ENCODE data around the gene N4BP2.

Gene N4BP2

DNA sequence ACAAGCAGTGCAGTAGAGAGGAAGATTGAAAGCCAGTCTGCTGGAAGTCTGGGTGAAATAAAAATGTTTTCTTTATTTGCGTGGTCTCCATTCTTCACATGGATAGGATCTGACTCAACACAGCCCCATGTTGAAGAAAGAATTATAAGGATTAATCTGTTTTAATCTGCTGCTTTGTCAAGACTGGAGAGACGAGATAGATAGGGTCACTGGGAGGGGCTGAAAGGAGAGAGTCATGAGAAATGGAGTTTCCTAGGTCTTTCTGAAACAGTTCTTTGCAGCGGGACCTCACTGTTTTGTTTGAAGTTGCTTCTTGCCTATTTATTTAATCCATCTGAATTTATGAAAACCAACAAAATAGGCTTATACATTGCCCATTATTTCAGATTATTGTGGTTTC lies 107.8 kb downstream of the N4BP2 start:
- Histone ChIP-seq H3K4me3 (ENCODE audit: low read length) (no peak overlapping the region), H3K27me3 (ENCODE audit: insufficient read depth, low read length) (no peaks in the 10 kb centered on the region), H3K9me3 (ENCODE audit: insufficient read depth, low read depth, low read length) (no peaks in the 10 kb centered on the region; the same call in 1 of the 2 replicates), H3K27ac (ENCODE audit: low read length) (no peak overlapping the region), H3K9ac (ENCODE audit: low read depth, low read length) (no peak overlapping the region), H3K36me3 (ENCODE audit: insufficient read depth, low read depth, low read length) (no peaks in the 10 kb centered on the region), H3K4me1 (ENCODE audit: insufficient read depth, low read length) (peaks cover 6% of the 10 kb centered on the region; the same call in 1 of the 2 replicates)

GRCh38 chr4:40165916-40166315 lies 109.3 kb downstream of the N4BP2 start:
- H3K27me3 ChIP-seq (ENCODE audit: insufficient read depth, low read length), result no peaks in the 10 kb centered on the region
- H3K36me3 ChIP-seq (ENCODE audit: insufficient read depth, low read depth, low read length), result no peaks in the 10 kb centered on the region
- no peaks in the 10 kb centered on the region; the same call in 1 of the 2 replicates for H3K9me3 ChIP-seq (ENCODE audit: insufficient read depth, low read depth, low read length)
- no peak overlapping the region for H3K27ac ChIP-seq (ENCODE audit: low read length)
- H3K4me1 ChIP-seq (ENCODE audit: insufficient read depth, low read length), result peaks cover 6% of the 10 kb centered on the region; the same call in 1 of the 2 replicates
- no peak overlapping the region for H3K9ac ChIP-seq (ENCODE audit: low read depth, low read length)
- no peak overlapping the region for H3K4me3 ChIP-seq (ENCODE audit: low read length)

- Histone ChIP-seq H3K9me3 (ENCODE audit: insufficient read depth, low read depth, low read length) (no peaks in the 10 kb centered on the region; the same call in 1 of the 2 replicates), H3K9ac (ENCODE audit: low read depth, low read length) (no peak overlapping the region), H3K4me1 (ENCODE audit: insufficient read depth, low read length) (peaks cover 6% of the 10 kb centered on the region; the same call in 1 of the 2 replicates), H3K36me3 (ENCODE audit: insufficient read depth, low read depth, low read length) (no peaks in the 10 kb centered on the region), H3K4me3 (ENCODE audit: low read length) (no peak overlapping the region), H3K27ac (ENCODE audit: low read length) (no peak overlapping the region), H3K27me3 (ENCODE audit: insufficient read depth, low read length) (no peaks in the 10 kb centered on the region)
These were observed 111.4 kb downstream of the N4BP2 start for GRCh38 chr4:40168070-40168469.

DNA sequence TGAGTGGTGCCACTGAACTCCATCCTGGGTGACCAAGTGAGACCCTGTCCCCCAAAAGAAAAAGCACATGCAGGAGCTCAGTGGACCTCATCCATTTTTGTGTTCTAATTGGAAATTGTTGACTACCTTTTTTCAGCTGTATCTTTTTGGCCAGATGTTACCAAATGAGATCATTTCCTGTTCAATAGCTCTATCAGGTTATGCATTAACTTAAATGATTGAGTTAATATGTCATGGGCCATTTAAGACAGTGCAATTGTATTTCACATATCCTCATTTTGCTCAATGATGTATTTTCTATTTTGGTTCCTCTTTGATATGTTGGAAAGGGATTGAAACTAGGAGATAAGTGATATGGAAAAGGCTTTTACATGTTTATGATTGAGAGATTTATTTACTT lies 113.9 kb downstream of the N4BP2 start:
- Histone ChIP-seq H3K27ac (ENCODE audit: low read length) (no peak overlapping the region), H3K9ac (ENCODE audit: low read depth, low read length) (no peak overlapping the region), H3K4me1 (ENCODE audit: insufficient read depth, low read length) (peaks cover 5% of the 10 kb centered on the region; the same call in 1 of the 2 replicates), H3K9me3 (ENCODE audit: insufficient read depth, low read depth, low read length) (no peaks in the 10 kb centered on the region; the same call in 1 of the 2 replicates), H3K36me3 (ENCODE audit: insufficient read depth, low read depth, low read length) (no peaks in the 10 kb centered on the region), H3K4me3 (ENCODE audit: low read length) (no peak overlapping the region), H3K27me3 (ENCODE audit: insufficient read depth, low read length) (no peaks in the 10 kb centered on the region)

GRCh38 chr4:40173470-40173875 lies 116.8 kb downstream of the N4BP2 start:
- Histone ChIP-seq H3K36me3 (ENCODE audit: insufficient read depth, low read depth, low read length) (no peaks in the 10 kb centered on the region), H3K4me1 (ENCODE audit: insufficient read depth, low read length) (peaks cover 7% of the 10 kb centered on the region; the same call in 1 of the 2 replicates), H3K27ac (ENCODE audit: low read length) (no peak overlapping the region), H3K4me3 (ENCODE audit: low read length) (no peak overlapping the region), H3K9ac (ENCODE audit: low read depth, low read length) (no peak overlapping the region), H3K9me3 (ENCODE audit: insufficient read depth, low read depth, low read length) (no peaks in the 10 kb centered on the region), H3K27me3 (ENCODE audit: insufficient read depth, low read length) (no peaks in the 10 kb centered on the region)

- Histone ChIP-seq H3K9me3 (ENCODE audit: insufficient read depth, low read depth, low read length) (no peaks in the 10 kb centered on the region), H3K27me3 (ENCODE audit: insufficient read depth, low read length) (no peaks in the 10 kb centered on the region), H3K36me3 (ENCODE audit: insufficient read depth, low read depth, low read length) (no peaks in the 10 kb centered on the region), H3K4me3 (ENCODE audit: low read length) (no peak overlapping the region; the same call in 1 of the 2 replicates), H3K9ac (ENCODE audit: low read depth, low read length) (no peak overlapping the region; the same call in 1 of the 2 replicates), H3K27ac (ENCODE audit: low read length) (no peak overlapping the region), H3K4me1 (ENCODE audit: insufficient read depth, low read length) (peaks cover 7% of the 10 kb centered on the region; the same call in 1 of the 2 replicates)
These were observed 120.0 kb downstream of the N4BP2 start for GRCh38 chr4:40176602-40177001.

DNA sequence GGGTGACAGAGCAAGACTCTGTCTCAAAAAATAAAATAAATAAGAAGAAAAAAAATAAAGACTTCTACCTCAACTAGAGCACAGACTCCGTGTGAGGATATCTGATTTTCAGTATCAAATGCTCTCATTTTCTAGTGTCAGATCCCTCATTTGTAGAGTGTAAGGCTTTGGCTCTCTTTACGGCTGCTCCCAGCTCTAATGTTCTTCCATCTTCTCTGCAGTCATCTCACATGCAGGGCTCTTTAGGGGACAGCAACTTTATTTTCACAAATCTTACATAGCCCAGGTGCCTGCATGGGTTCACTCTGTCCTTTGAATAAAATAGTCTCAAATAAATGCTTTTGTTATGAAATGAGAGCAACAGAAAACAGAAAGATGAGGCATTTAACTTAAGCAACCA lies 120.9 kb downstream of the N4BP2 start:
- H3K4me3 ChIP-seq (ENCODE audit: low read length), result no peak overlapping the region
- H3K9me3 ChIP-seq (ENCODE audit: insufficient read depth, low read depth, low read length), result no peaks in the 10 kb centered on the region
- H3K27me3 ChIP-seq (ENCODE audit: insufficient read depth, low read length), result no peaks in the 10 kb centered on the region
- peaks cover 7% of the 10 kb centered on the region; the same call in 1 of the 2 replicates for H3K4me1 ChIP-seq (ENCODE audit: insufficient read depth, low read length)
- no peaks in the 10 kb centered on the region for H3K36me3 ChIP-seq (ENCODE audit: insufficient read depth, low read depth, low read length)
- no peak overlapping the region for H3K9ac ChIP-seq (ENCODE audit: low read depth, low read length)
- no peak overlapping the region for H3K27ac ChIP-seq (ENCODE audit: low read length)

DNA sequence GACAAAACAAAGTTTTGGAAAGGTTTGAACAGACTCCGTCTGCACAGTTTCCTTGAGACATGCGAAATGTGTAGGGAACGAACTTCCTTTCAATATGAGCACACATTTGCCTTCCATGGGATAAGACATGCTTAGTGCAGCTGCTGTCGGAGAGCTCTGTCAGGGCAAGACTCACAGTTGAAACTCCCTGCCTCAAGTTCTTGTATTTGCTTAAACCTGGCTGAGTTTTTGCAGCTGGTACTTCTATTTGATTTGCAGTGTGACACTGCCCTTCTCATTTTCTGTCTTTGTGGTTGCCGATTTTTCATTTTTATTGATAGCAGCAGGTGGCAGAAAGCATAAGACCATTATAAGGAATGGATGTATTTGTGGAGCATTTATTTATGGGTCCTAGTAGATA lies 122.0 kb downstream of the N4BP2 start:
- Histone ChIP-seq H3K9ac (ENCODE audit: low read depth, low read length) (no peak overlapping the region), H3K27ac (ENCODE audit: low read length) (no peak overlapping the region), H3K4me3 (ENCODE audit: low read length) (no peak overlapping the region)

DNA sequence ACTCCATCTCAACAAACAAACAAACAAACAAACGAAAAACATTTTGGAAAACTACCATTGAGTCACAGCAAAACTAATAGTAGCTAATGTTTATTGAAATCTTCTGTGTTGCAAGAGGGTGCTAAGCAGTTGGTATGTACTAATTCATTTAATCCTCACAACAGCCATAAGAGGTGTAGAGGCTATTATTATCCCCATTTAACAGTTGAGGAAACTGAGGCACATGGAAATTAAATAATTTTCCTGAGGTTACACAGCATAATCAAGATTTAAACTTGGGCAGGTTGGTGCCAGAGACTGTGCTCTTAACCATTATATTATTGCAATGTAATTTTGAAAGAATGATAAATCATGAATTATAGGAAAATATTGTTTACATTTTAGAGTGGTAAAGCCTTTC lies 122.7 kb downstream of the N4BP2 start:
- no peak overlapping the region for H3K27ac ChIP-seq (ENCODE audit: low read length)
- no peak overlapping the region for H3K4me3 ChIP-seq (ENCODE audit: low read length)
- no peaks in the 10 kb centered on the region for H3K9me3 ChIP-seq (ENCODE audit: insufficient read depth, low read depth, low read length)
- H3K9ac ChIP-seq (ENCODE audit: low read depth, low read length), result no peak overlapping the region
- H3K27me3 ChIP-seq (ENCODE audit: insufficient read depth, low read length), result no peaks in the 10 kb centered on the region
- no peaks in the 10 kb centered on the region for H3K36me3 ChIP-seq (ENCODE audit: insufficient read depth, low read depth, low read length)
- H3K4me1 ChIP-seq (ENCODE audit: insufficient read depth, low read length), result peaks cover 7% of the 10 kb centered on the region; the same call in 1 of the 2 replicates

More for the DNA sequence above, 122.0 kb downstream of the N4BP2 start:
- Histone ChIP-seq H3K9me3 (ENCODE audit: insufficient read depth, low read depth, low read length) (no peaks in the 10 kb centered on the region), H3K4me1 (ENCODE audit: insufficient read depth, low read length) (peaks cover 7% of the 10 kb centered on the region; the same call in 1 of the 2 replicates), H3K27me3 (ENCODE audit: insufficient read depth, low read length) (no peaks in the 10 kb centered on the region), H3K36me3 (ENCODE audit: insufficient read depth, low read depth, low read length) (no peaks in the 10 kb centered on the region)

DNA sequence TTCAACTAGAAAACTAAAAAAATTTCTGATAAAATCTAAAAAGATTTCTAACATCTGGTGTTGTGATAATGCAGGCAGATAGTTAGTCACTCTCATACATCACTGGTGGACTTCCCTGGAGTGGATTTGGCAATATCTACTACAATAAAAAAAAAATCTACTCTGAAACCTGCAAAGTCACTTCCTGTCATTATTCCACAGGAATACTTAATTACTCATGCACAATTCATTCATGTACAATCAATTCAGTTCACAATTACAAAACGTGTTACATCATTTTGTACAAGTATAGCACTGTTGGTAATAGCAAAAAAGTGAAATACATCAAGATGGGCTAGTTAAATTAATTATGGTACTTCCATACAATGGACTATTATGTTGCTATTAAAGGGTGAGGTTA lies 123.7 kb downstream of the N4BP2 start:
- Histone ChIP-seq H3K9ac (ENCODE audit: low read depth, low read length) (no peak overlapping the region), H3K27me3 (ENCODE audit: insufficient read depth, low read length) (no peaks in the 10 kb centered on the region), H3K27ac (ENCODE audit: low read length) (no peak overlapping the region), H3K36me3 (ENCODE audit: insufficient read depth, low read depth, low read length) (no peaks in the 10 kb centered on the region), H3K4me1 (ENCODE audit: insufficient read depth, low read length) (peaks cover 7% of the 10 kb centered on the region; the same call in 1 of the 2 replicates), H3K9me3 (ENCODE audit: insufficient read depth, low read depth, low read length) (no peaks in the 10 kb centered on the region), H3K4me3 (ENCODE audit: low read length) (no peak overlapping the region)

GRCh38 chr4:40182001-40182400 lies 125.4 kb downstream of the N4BP2 start:
- H3K27me3 ChIP-seq (ENCODE audit: insufficient read depth, low read length), result no peaks in the 10 kb centered on the region
- H3K4me1 ChIP-seq (ENCODE audit: insufficient read depth, low read length), result peaks cover 6% of the 10 kb centered on the region; the same call in 1 of the 2 replicates
- no peak overlapping the region for H3K9ac ChIP-seq (ENCODE audit: low read depth, low read length)
- H3K4me3 ChIP-seq (ENCODE audit: low read length), result no peak overlapping the region
- H3K36me3 ChIP-seq (ENCODE audit: insufficient read depth, low read depth, low read length), result no peaks in the 10 kb centered on the region
- H3K9me3 ChIP-seq (ENCODE audit: insufficient read depth, low read depth, low read length), result no peaks in the 10 kb centered on the region
- no peak overlapping the region for H3K27ac ChIP-seq (ENCODE audit: low read length)

DNA sequence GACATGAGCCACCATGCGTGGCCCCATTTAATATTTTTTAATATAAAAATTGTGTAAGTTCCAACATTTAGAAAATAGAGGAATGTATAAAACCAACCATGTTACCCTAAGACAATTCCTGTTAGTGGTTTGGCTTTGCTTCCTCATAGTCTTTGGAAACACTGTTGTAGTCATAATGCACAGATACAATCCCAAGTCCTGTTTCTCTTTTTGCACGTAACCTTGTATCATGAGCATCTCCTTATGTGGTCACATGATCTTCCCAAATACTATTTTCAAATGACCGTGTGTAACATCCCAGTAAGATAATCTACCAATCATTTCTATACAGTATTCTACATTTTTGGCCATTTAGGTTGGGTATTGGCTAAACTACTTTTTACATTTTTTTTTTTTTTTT lies 126.3 kb downstream of the N4BP2 start:
- Histone ChIP-seq H3K4me1 (ENCODE audit: insufficient read depth, low read length) (peaks cover 4% of the 10 kb centered on the region; the same call in 1 of the 2 replicates), H3K9me3 (ENCODE audit: insufficient read depth, low read depth, low read length) (no peaks in the 10 kb centered on the region), H3K36me3 (ENCODE audit: insufficient read depth, low read depth, low read length) (no peaks in the 10 kb centered on the region), H3K27ac (ENCODE audit: low read length) (no peak overlapping the region), H3K4me3 (ENCODE audit: low read length) (no peak overlapping the region), H3K9ac (ENCODE audit: low read depth, low read length) (no peak overlapping the region), H3K27me3 (ENCODE audit: insufficient read depth, low read length) (no peaks in the 10 kb centered on the region)

Data from iPS-20b (cell line).